Endothelial cell (in vitro differentiated cells): ENCODE data around the gene SAMD13. TPM values are rescaled to one million over a fixed set of nuclear protein-coding genes. Genes with fewer than 3 reads are reported as not detected.
"Not testable (repeated sequence)": the region's sequence is repeated elsewhere in the genome, so short reads cannot be mapped to it uniquely, and the experiment has no call there.

Source experiments
- DNase-seq: peaks from one replicate; pipeline ENCODE4 v3.0.0; 2021; ENCODE audit warnings: low spot score
- H3K27ac Mint-ChIP-seq: one replicate; pipeline ENCODE4 v1.8.0; 2021; ENCODE audit warnings: mixed read lengths, inconsistent platforms; ENCODE audit not compliant: unreplicated experiment
- H3K27me3 Mint-ChIP-seq: one replicate; pipeline ENCODE4 v1.8.0; 2021; ENCODE audit warnings: mild to moderate bottlenecking, moderate library complexity, mixed read lengths, inconsistent platforms; ENCODE audit not compliant: unreplicated experiment
- H3K36me3 Mint-ChIP-seq: one replicate; pipeline ENCODE4 v1.8.0; 2021; ENCODE audit warnings: mild to moderate bottlenecking, low read depth, mixed read lengths, inconsistent platforms; ENCODE audit not compliant: unreplicated experiment
- H3K4me1 Mint-ChIP-seq: one replicate; pipeline ENCODE4 v1.8.0; 2021; ENCODE audit warnings: mild to moderate bottlenecking, mixed read lengths, inconsistent platforms; ENCODE audit not compliant: unreplicated experiment
- H3K4me3 Mint-ChIP-seq: one replicate; pipeline ENCODE4 v1.8.0; 2021; ENCODE audit warnings: mild to moderate bottlenecking, mixed read lengths, inconsistent platforms; ENCODE audit not compliant: unreplicated experiment
- H3K9me3 Mint-ChIP-seq: one replicate; pipeline ENCODE4 v1.8.0; 2021; ENCODE audit warnings: mixed read lengths, inconsistent platforms; ENCODE audit not compliant: unreplicated experiment
- CTCF ChIP-seq: fragments of 200-600 bp; sonication (generic); IDR thresholded peaks from one replicate; pipeline ENCODE4 v1.5.0; 2021; ENCODE audit warnings: antibody characterized with exemption; ENCODE audit not compliant: unreplicated experiment
- total RNA-seq: library from RNA; stranded (reverse); fragmentation: NEBNext Ultra II Directional; extraction: Animal tissue kit (Norgen Biotek cat#: 25700); gene quantifications from one replicate; pipeline ENCODE4 v1.2.1, GENCODE V29; 2021; ENCODE audit not compliant: unreplicated experiment

Gene SAMD13
- total RNA-seq, 1 donor from 2014 or later = 1.8 TPM

- H3K27ac Mint-ChIP-seq = no peak overlapping the region
- TF ChIP-seq CTCF = no peak
- H3K36me3 Mint-ChIP-seq = peaks cover 3% of the 10 kb centered on the region
- H3K9me3 Mint-ChIP-seq = peaks cover 4% of the 10 kb centered on the region
- no peak for DNase-seq
- no peaks in the 10 kb centered on the region for H3K27me3 Mint-ChIP-seq
- H3K4me3 Mint-ChIP-seq = no peak overlapping the region
- no peaks in the 10 kb centered on the region for H3K4me1 Mint-ChIP-seq
These were observed 18.7 kb upstream of the SAMD13 start for GRCh38 chr1:84282780-84283333.

- no peak overlapping the region for H3K4me3 Mint-ChIP-seq
- no peak overlapping the region for H3K27ac Mint-ChIP-seq
- no peak for DNase-seq
- TF ChIP-seq CTCF = no peak
- no peaks in the 10 kb centered on the region for H3K27me3 Mint-ChIP-seq
- peaks cover 4% of the 10 kb centered on the region for H3K9me3 Mint-ChIP-seq
- no peaks in the 10 kb centered on the region for H3K4me1 Mint-ChIP-seq
- H3K36me3 Mint-ChIP-seq = peaks cover 3% of the 10 kb centered on the region
These were observed 18.1 kb upstream of the SAMD13 start for GRCh38 chr1:84283381-84283780.

GRCh38 chr1:84286071-84286470 lies 15.4 kb upstream of the SAMD13 start:
- no peak for TF ChIP-seq CTCF
- Mint-ChIP-seq H3K4me3 (no peak overlapping the region), H3K9me3 (peaks cover 4% of the 10 kb centered on the region), H3K4me1 (no peaks in the 10 kb centered on the region), H3K27me3 (no peaks in the 10 kb centered on the region), H3K36me3 (peaks cover 6% of the 10 kb centered on the region), H3K27ac (no peak overlapping the region)
- no peak for DNase-seq

- not testable (repeated sequence) for H3K36me3 Mint-ChIP-seq, H3K27ac Mint-ChIP-seq, H3K27me3 Mint-ChIP-seq, DNase-seq, H3K4me1 Mint-ChIP-seq, H3K4me3 Mint-ChIP-seq, H3K9me3 Mint-ChIP-seq
These were observed 14.1 kb upstream of the SAMD13 start for GRCh38 chr1:84287389-84287788.

GRCh38 chr1:84289169-84289785 lies 12.2 kb upstream of the SAMD13 start:
- Mint-ChIP-seq H3K27ac (no peak overlapping the region), H3K4me3 (no peak overlapping the region), H3K4me1 (peaks cover 1% of the 10 kb centered on the region), H3K27me3 (no peaks in the 10 kb centered on the region), H3K9me3 (peaks cover 4% of the 10 kb centered on the region), H3K36me3 (peaks cover 6% of the 10 kb centered on the region)
- no peak for DNase-seq
- no peak for TF ChIP-seq CTCF
